GM18868 (cell line): Measurements from ENCODE around the gene EPB42.
"Not testable (repeated sequence)": the region's sequence is repeated elsewhere in the genome, so short reads cannot be mapped to it uniquely, and the experiment has no call there.

Experiments
- ATAC-seq: cut with Tn5 transposase; IDR thresholded peaks from one replicate; pipeline ENCODE4 v1.9.1; 2021; ENCODE audit warnings: mild to moderate bottlenecking, moderate library complexity; ENCODE audit not compliant: unreplicated experiment

EPB42 gene

GRCh38 chr15:43213466-43213865 is 7.4 kb downstream of the EPB42 start:
- ATAC-seq = no peak

- ATAC-seq = no peak
Observed at GRCh38 chr15:43212951-43213350, 7.9 kb downstream of the EPB42 start.

GRCh38 chr15:43212299-43212698 is 8.5 kb downstream of the EPB42 start:
- no peak for ATAC-seq

GRCh38 chr15:43211224-43211735 is 9.5 kb downstream of the EPB42 start:
- no peak for ATAC-seq

GRCh38 chr15:43210807-43211206 is 10.0 kb downstream of the EPB42 start:
- no peak for ATAC-seq

- no peak for ATAC-seq
Observed at GRCh38 chr15:43210172-43210745, 10.6 kb downstream of the EPB42 start.

- ATAC-seq = no peak
Observed at GRCh38 chr15:43209059-43209824, 11.6 kb downstream of the EPB42 start.

- ATAC-seq = no peak
Observed at GRCh38 chr15:43208052-43209002, 12.5 kb downstream of the EPB42 start.

- ATAC-seq = no peak
Observed at GRCh38 chr15:43207024-43207423, 13.8 kb downstream of the EPB42 start.

- no peak for ATAC-seq
Observed at GRCh38 chr15:43206054-43206453, 14.8 kb downstream of the EPB42 start.

GRCh38 chr15:43204016-43204901 is 16.6 kb downstream of the EPB42 start:
- ATAC-seq = no peak

GRCh38 chr15:43199945-43200488 is 20.8 kb downstream of the EPB42 start:
- ATAC-seq = no peak

- ATAC-seq = no peak
Observed at GRCh38 chr15:43198992-43199391, 21.8 kb downstream of the EPB42 start.

GRCh38 chr15:43198556-43198955 is 22.3 kb downstream of the EPB42 start:
- not testable (repeated sequence) for ATAC-seq

- ATAC-seq = not testable (repeated sequence)
Observed at GRCh38 chr15:43197773-43198172, 23.0 kb downstream of the EPB42 start.

GRCh38 chr15:43196760-43197548 is 23.9 kb downstream of the EPB42 start:
- no peak for ATAC-seq

- ATAC-seq = no peak
Observed at GRCh38 chr15:43194795-43195194, 26.0 kb downstream of the EPB42 start.

GRCh38 chr15:43193710-43194109 is 27.1 kb downstream of the EPB42 start:
- no peak for ATAC-seq

- ATAC-seq = no peak
Observed at GRCh38 chr15:43190178-43190577, 30.6 kb downstream of the EPB42 start.
